ENCODE measurements around the gene TAGLN2. TPM values are rescaled to one million over a fixed set of nuclear protein-coding genes. Genes with fewer than 3 reads are reported as not detected.

The TAGLN2 gene
- total RNA-seq, 1 donor from 2014 or later, result 85.1 TPM

DNA sequence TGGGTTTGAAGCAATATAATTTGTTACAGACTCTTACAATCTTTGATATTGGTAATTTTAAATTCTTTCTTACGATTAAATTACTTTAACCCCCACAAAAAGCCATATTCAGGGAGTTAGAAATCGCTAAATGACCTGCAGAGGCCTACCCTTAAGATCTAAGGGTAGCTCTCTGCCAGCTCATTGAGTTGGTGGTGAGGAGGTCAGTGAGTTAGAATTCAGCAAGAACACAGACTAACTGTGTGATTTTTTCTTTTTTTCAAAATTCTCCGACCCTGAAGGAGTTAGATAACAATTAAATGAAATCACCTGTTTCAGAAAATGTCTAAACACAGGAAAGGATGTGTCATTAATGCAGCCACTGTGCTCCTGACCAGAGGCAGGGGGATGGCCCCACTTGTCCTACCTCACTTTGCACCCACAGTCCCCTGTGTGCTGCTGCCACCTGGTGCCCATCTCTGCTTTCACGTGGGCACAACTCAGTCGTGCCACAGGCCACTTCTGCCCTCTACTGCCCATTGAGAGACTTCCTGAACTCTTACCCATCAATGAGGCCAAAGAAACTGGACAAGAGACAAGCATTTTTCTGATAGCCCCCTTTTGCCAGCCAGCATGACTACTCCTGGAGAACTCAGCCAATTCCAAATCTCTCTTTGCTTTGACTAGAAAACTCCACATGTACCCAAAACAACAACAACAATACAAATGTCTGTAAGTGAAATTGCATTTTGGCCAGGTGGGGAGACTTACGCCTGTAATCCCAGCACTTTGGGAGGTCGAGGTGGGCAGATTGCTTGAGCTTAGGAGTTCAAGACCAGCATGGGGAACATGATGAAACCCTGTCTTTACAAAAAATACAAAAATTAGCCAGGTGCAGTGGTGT lies 33.8 kb downstream of the TAGLN2 start:
- no peak overlapping the region for H3K27ac ChIP-seq (ENCODE audit: low read depth, low read length)
- no peak overlapping the region for H3K9ac ChIP-seq (ENCODE audit: low read depth in 1 of 3, low read length in 3 of 3)
- H3K4me1 ChIP-seq (ENCODE audit: control insufficient read depth in 3 of 3, insufficient read depth in 3 of 3, low read length in 3 of 3), result peaks cover 11 to 15% (median 14%) of the 10 kb centered on the region in 3 donors
- H3K36me3 ChIP-seq (ENCODE audit: control insufficient read depth in 3 of 3, insufficient read depth in 3 of 3, low read length in 3 of 3), result no peaks in the 10 kb centered on the region
- no peaks in the 10 kb centered on the region for H3K27me3 ChIP-seq (ENCODE audit: control insufficient read depth in 3 of 3, insufficient read depth in 3 of 3, low read length in 3 of 3)
- no peak overlapping the region for H3K4me3 ChIP-seq (ENCODE audit: low read length in 3 of 3)
- H3K9me3 ChIP-seq (ENCODE audit: control insufficient read depth in 3 of 3, low read length in 3 of 3), result no peaks in the 10 kb centered on the region

DNA sequence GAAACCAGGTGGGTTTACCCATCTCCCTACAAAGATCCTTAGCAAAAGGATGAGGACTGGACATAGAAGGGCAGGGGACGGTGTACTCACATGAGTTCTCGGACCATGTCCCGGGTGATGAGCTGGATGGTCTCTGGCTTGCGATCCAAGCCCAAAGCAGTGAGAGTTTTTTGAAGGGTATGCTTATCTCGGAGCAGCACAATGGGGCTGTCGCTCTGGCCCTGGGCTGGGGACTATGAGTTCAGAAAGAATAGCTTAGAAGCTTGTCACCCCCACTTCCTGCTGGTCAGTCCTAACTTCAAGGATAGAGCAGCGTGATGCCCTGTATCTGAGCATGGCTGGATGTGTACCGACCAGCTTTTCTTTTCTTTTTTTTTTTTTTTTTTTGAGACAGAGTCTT lies 34.9 kb downstream of the TAGLN2 start:
- Histone ChIP-seq H3K9ac (ENCODE audit: low read depth in 1 of 3, low read length in 3 of 3) (peak overlapping the region in 1 of 3 donors; percentile 41), H3K4me1 (ENCODE audit: control insufficient read depth in 3 of 3, insufficient read depth in 3 of 3, low read length in 3 of 3) (peaks cover 9 to 14% (median 11%) of the 10 kb centered on the region in 3 donors), H3K27ac (ENCODE audit: low read depth, low read length) (peak overlapping the region; percentile 41), H3K4me3 (ENCODE audit: low read length in 3 of 3) (peak overlapping the region in 1 of 3 donors; percentile 33), H3K27me3 (ENCODE audit: control insufficient read depth in 3 of 3, insufficient read depth in 3 of 3, low read length in 3 of 3) (no peaks in the 10 kb centered on the region), H3K36me3 (ENCODE audit: control insufficient read depth in 3 of 3, insufficient read depth in 3 of 3, low read length in 3 of 3) (no peaks in the 10 kb centered on the region), H3K9me3 (ENCODE audit: control insufficient read depth in 3 of 3, low read length in 3 of 3) (no peaks in the 10 kb centered on the region)

GRCh38 chr1:159889821-159890252 lies 35.5 kb downstream of the TAGLN2 start:
- H3K27ac ChIP-seq (ENCODE audit: low read depth, low read length), result peak overlapping the region; percentile 41
- H3K4me1 ChIP-seq (ENCODE audit: control insufficient read depth in 3 of 3, insufficient read depth in 3 of 3, low read length in 3 of 3), result peaks cover 9 to 14% (median 11%) of the 10 kb centered on the region in 3 donors
- no peaks in the 10 kb centered on the region for H3K9me3 ChIP-seq (ENCODE audit: control insufficient read depth in 3 of 3, low read length in 3 of 3)
- H3K27me3 ChIP-seq (ENCODE audit: control insufficient read depth in 3 of 3, insufficient read depth in 3 of 3, low read length in 3 of 3), result no peaks in the 10 kb centered on the region
- H3K36me3 ChIP-seq (ENCODE audit: control insufficient read depth in 3 of 3, insufficient read depth in 3 of 3, low read length in 3 of 3), result no peaks in the 10 kb centered on the region
- H3K4me3 ChIP-seq (ENCODE audit: low read length in 3 of 3), result peak overlapping the region in 1 of 3 donors; percentile 33
- no peak overlapping the region for H3K9ac ChIP-seq (ENCODE audit: low read depth in 1 of 3, low read length in 3 of 3)

- H3K27ac ChIP-seq (ENCODE audit: low read depth, low read length), result peak overlapping the region; percentile 41
- no peaks in the 10 kb centered on the region for H3K27me3 ChIP-seq (ENCODE audit: control insufficient read depth in 3 of 3, insufficient read depth in 3 of 3, low read length in 3 of 3)
- H3K9ac ChIP-seq (ENCODE audit: low read depth in 1 of 3, low read length in 3 of 3), result no peak overlapping the region
Observed at GRCh38 chr1:159889202-159889601, 36.1 kb downstream of the TAGLN2 start.

DNA sequence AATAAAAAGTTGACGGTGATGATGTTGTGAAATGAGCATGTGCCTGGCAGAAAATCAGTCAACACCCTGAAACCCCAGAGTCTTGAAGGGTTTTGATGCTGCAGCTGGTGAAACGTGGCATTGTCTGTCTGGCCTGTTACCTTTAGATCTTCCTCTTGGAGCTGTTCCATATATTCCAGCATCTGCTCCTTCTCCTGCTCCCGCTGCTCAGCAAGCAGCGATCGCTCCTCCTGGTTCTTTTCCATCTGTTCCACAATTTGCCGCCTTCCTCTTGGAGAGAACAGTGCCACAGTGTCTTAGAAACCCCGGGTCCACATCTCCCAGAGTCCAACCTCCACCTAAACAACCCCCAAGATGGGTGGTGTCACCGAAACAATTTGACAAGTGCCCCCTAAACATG lies 41.0 kb downstream of the TAGLN2 start:
- H3K36me3 ChIP-seq (ENCODE audit: control insufficient read depth in 3 of 3, insufficient read depth in 3 of 3, low read length in 3 of 3), result no peaks in the 10 kb centered on the region
- no peak overlapping the region for H3K4me3 ChIP-seq (ENCODE audit: low read length in 3 of 3)
- H3K9me3 ChIP-seq (ENCODE audit: control insufficient read depth in 3 of 3, low read length in 3 of 3), result no peaks in the 10 kb centered on the region
- no peak overlapping the region for H3K27ac ChIP-seq (ENCODE audit: low read depth, low read length)
- peaks cover 0 to 2% (median 1%) of the 10 kb centered on the region in 3 donors for H3K4me1 ChIP-seq (ENCODE audit: control insufficient read depth in 3 of 3, insufficient read depth in 3 of 3, low read length in 3 of 3)
- no peaks in the 10 kb centered on the region for H3K27me3 ChIP-seq (ENCODE audit: control insufficient read depth in 3 of 3, insufficient read depth in 3 of 3, low read length in 3 of 3)
- no peak overlapping the region for H3K9ac ChIP-seq (ENCODE audit: low read depth in 1 of 3, low read length in 3 of 3)

More at GRCh38 chr1:159889202-159889601, 36.1 kb downstream of the TAGLN2 start:
- no peaks in the 10 kb centered on the region for H3K36me3 ChIP-seq (ENCODE audit: control insufficient read depth in 3 of 3, insufficient read depth in 3 of 3, low read length in 3 of 3)
- H3K9me3 ChIP-seq (ENCODE audit: control insufficient read depth in 3 of 3, low read length in 3 of 3), result no peaks in the 10 kb centered on the region
- no peak overlapping the region for H3K4me3 ChIP-seq (ENCODE audit: low read length in 3 of 3)
- peaks cover 9 to 14% (median 11%) of the 10 kb centered on the region in 3 donors for H3K4me1 ChIP-seq (ENCODE audit: control insufficient read depth in 3 of 3, insufficient read depth in 3 of 3, low read length in 3 of 3)

DNA sequence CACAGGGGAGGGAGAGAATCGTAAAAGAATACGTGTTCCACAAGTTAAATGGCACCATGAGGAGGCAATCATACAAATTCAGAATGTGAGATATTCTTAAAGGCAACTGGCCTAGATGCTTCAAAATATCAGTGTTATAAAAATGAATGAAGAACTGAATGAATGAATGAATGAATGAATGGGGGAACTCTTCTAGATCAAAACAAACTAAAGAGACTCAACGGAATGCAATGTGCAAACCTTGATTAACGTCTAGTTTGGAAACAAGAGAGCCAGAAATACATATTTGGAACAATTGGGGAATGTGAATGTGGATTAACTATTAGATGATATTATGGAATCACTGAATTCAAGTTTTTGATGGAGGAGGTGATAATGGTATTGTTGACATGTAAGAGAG lies 42.2 kb downstream of the TAGLN2 start:
- Histone ChIP-seq H3K9me3 (ENCODE audit: control insufficient read depth in 3 of 3, low read length in 3 of 3) (no peaks in the 10 kb centered on the region), H3K9ac (ENCODE audit: low read depth in 1 of 3, low read length in 3 of 3) (no peak overlapping the region), H3K27ac (ENCODE audit: low read depth, low read length) (no peak overlapping the region), H3K27me3 (ENCODE audit: control insufficient read depth in 3 of 3, insufficient read depth in 3 of 3, low read length in 3 of 3) (no peaks in the 10 kb centered on the region), H3K4me1 (ENCODE audit: control insufficient read depth in 3 of 3, insufficient read depth in 3 of 3, low read length in 3 of 3) (peaks cover 0 to 2% (median 0%) of the 10 kb centered on the region in 3 donors), H3K36me3 (ENCODE audit: control insufficient read depth in 3 of 3, insufficient read depth in 3 of 3, low read length in 3 of 3) (no peaks in the 10 kb centered on the region), H3K4me3 (ENCODE audit: low read length in 3 of 3) (no peak overlapping the region)

DNA sequence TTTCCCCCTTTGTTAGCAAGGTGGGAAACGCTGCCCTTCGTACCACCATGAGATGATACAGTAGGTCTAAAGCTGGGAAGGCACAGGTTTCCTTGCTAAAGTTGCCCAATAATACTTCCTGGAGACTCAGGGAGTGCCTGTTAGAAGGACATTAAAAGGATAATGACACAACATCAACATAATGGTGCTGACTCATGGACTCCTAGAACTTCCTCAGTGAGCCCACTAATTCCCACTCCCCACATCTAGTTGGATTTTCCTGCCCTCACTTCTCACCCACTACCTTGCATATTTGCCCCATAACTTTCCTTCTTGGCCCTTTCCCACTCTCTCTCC lies 42.8 kb downstream of the TAGLN2 start:
- no peak overlapping the region for H3K4me3 ChIP-seq (ENCODE audit: low read length in 3 of 3)
- no peak overlapping the region for H3K9ac ChIP-seq (ENCODE audit: low read depth in 1 of 3, low read length in 3 of 3)

DNA sequence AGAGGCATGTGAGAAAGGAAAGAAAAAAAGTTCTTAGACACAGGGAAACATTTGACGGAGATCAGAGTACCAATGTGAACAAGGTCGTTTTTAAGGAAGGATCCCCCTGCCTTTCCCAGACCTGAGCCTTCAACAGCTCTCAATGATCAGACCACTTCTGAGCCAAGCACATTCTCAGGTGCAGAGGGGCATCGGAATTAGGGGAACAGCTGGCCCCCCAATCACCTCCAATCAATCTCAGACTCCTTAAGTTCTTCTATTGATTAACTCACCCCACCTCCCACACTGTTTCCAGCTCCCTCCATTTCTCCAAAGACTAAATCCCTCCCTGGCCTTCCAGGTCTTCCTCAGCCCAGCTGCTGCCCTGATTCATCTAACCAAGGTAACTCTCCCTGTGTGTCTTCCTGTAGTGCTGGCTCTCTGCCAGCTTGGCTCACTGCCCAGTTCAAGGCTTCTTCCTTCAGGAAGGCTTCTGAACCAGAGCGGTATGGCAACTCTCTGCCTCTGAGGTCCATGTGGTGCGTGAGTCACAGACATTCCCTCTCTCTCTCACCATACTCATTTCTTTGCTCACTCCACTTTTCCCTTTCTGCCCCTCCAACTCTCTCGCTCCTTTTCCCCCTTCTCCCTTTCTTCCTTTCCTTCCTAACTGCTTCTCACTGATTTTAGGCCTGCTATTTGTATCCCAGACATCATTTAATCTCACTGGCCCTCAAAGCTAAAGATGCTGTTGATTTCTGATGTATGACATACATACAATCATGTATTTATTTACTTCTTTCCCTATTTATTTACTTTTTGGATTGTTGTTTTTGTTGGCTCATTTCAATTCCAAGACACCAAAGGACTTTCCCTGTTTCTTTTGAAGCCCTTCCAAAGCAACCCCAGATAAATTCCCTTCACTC lies 43.4 kb downstream of the TAGLN2 start:
- H3K4me3 ChIP-seq (ENCODE audit: low read length in 3 of 3), result no peak overlapping the region
- H3K9ac ChIP-seq (ENCODE audit: low read depth in 1 of 3, low read length in 3 of 3), result no peak overlapping the region
- H3K9me3 ChIP-seq (ENCODE audit: control insufficient read depth in 3 of 3, low read length in 3 of 3), result no peaks in the 10 kb centered on the region
- peaks cover 0 to 2% (median 0%) of the 10 kb centered on the region in 3 donors for H3K4me1 ChIP-seq (ENCODE audit: control insufficient read depth in 3 of 3, insufficient read depth in 3 of 3, low read length in 3 of 3)
- H3K36me3 ChIP-seq (ENCODE audit: control insufficient read depth in 3 of 3, insufficient read depth in 3 of 3, low read length in 3 of 3), result no peaks in the 10 kb centered on the region
- no peak overlapping the region for H3K27ac ChIP-seq (ENCODE audit: low read depth, low read length)
- H3K27me3 ChIP-seq (ENCODE audit: control insufficient read depth in 3 of 3, insufficient read depth in 3 of 3, low read length in 3 of 3), result no peaks in the 10 kb centered on the region

More for the DNA sequence above, 42.8 kb downstream of the TAGLN2 start:
- H3K27ac ChIP-seq (ENCODE audit: low read depth, low read length), result no peak overlapping the region
- peaks cover 0 to 2% (median 0%) of the 10 kb centered on the region in 3 donors for H3K4me1 ChIP-seq (ENCODE audit: control insufficient read depth in 3 of 3, insufficient read depth in 3 of 3, low read length in 3 of 3)
- H3K36me3 ChIP-seq (ENCODE audit: control insufficient read depth in 3 of 3, insufficient read depth in 3 of 3, low read length in 3 of 3), result no peaks in the 10 kb centered on the region
- no peaks in the 10 kb centered on the region for H3K9me3 ChIP-seq (ENCODE audit: control insufficient read depth in 3 of 3, low read length in 3 of 3)
- no peaks in the 10 kb centered on the region for H3K27me3 ChIP-seq (ENCODE audit: control insufficient read depth in 3 of 3, insufficient read depth in 3 of 3, low read length in 3 of 3)

- H3K27me3 ChIP-seq (ENCODE audit: control insufficient read depth in 3 of 3, insufficient read depth in 3 of 3, low read length in 3 of 3), result no peaks in the 10 kb centered on the region
- H3K4me3 ChIP-seq (ENCODE audit: low read length in 3 of 3), result no peak overlapping the region
- peaks cover 0 to 2% (median 0%) of the 10 kb centered on the region in 3 donors for H3K4me1 ChIP-seq (ENCODE audit: control insufficient read depth in 3 of 3, insufficient read depth in 3 of 3, low read length in 3 of 3)
- no peaks in the 10 kb centered on the region for H3K36me3 ChIP-seq (ENCODE audit: control insufficient read depth in 3 of 3, insufficient read depth in 3 of 3, low read length in 3 of 3)
- no peaks in the 10 kb centered on the region for H3K9me3 ChIP-seq (ENCODE audit: control insufficient read depth in 3 of 3, low read length in 3 of 3)
- no peak overlapping the region for H3K27ac ChIP-seq (ENCODE audit: low read depth, low read length)
- H3K9ac ChIP-seq (ENCODE audit: low read depth in 1 of 3, low read length in 3 of 3), result no peak overlapping the region
Observed at GRCh38 chr1:159880430-159880829, 44.9 kb downstream of the TAGLN2 start.
